Measurements from ENCODE around the gene UFD1. TPM values are rescaled to one million over a fixed set of nuclear protein-coding genes. Genes with fewer than 3 reads are reported as not detected.

The UFD1 gene
- total and polyA plus RNA-seq, 9 of the 15 experiments (the other 6 are each of a cell fraction or from before 2014, with no cell fraction given) = 238 to 645 (median 363) TPM

DNA sequence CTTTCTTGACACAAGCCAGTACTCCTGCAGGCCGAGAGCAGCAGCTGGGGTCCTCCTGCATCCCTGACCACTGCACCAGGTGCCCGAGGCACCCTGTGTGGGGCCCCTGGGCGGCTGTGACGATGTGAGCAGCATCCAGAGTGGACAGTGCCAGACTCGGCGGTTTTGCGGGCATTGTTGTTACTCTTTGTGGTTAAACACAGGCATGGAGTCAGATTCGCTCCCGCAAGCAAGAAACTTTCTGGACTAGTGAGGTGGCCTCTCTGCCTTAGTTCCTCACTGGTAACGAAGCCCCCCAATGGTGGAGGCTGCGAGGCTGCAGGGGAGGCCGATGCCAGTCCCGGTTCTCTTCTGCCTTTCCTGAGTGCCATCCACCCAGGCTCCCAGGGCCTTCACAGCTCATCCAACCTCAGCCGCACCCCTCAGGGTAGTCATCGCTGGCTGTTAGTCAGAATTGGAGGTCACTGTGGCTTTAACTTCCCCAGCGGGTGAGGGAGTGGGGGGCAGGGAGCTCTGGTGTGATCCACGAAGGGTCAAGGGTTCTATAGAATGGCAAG is 48.9 kb upstream of the UFD1 start (continued):
- TF ChIP-seq KLF16 (IDR thresholded peaks at IDR 0.05) (no peak), ZNF12 (CRISPR knock-in tag; IDR thresholded peaks at IDR 0.05) (peak; percentile 81; the same call in 1 of the 2 replicates), POLR2G (IDR thresholded peaks at IDR 0.05; ENCODE audit: low read depth, low read length) (peak; percentile 42; the same call in 1 of the 2 replicates), FOXK1 (CRISPR knock-in tag; IDR thresholded peaks at IDR 0.05; ENCODE audit: borderline replicate concordance) (no peak), ESRRA (IDR thresholded peaks at IDR 0.05; ENCODE audit: borderline replicate concordance, low read depth) (0 out of 2 replicates have a peak, but pooled peaks have one; percentile 14), CREB1 (IDR thresholded peaks at IDR 0.05) (no peak), CREB1 (CRISPR knock-in tag; IDR thresholded peaks at IDR 0.05) (0 out of 2 replicates have a peak, but pooled peaks have one; percentile 37), ZNF274 (IDR thresholded peaks at IDR 0.05; ENCODE audit: borderline replicate concordance, low read depth, low read length) (no peak), ZBTB7A (IDR thresholded peaks at IDR 0.05; ENCODE audit: borderline replicate concordance, control insufficient read depth, low read depth, low read length) (peak; percentile 48; the same call in 1 of the 2 replicates), C11orf30 (IDR thresholded peaks at IDR 0.05; ENCODE audit: low read depth) (no peak), GTF2E2 (tag; IDR thresholded peaks at IDR 0.05) (0 out of 2 replicates have a peak, but pooled peaks have one; percentile 25), RBBP5 (IDR thresholded peaks at IDR 0.05; ENCODE audit: borderline replicate concordance, insufficient read depth, low read length, poor library complexity, severe bottlenecking) (peak; percentile 46), ZNF282 (CRISPR knock-in tag; IDR thresholded peaks at IDR 0.05) (0 out of 2 replicates have a peak, but pooled peaks have one; percentile 68), IRF2 (CRISPR knock-in tag; IDR thresholded peaks at IDR 0.05) (0 out of 2 replicates have a peak, but pooled peaks have one; percentile 53)
- TF ChIP-seq, protein P1, sequence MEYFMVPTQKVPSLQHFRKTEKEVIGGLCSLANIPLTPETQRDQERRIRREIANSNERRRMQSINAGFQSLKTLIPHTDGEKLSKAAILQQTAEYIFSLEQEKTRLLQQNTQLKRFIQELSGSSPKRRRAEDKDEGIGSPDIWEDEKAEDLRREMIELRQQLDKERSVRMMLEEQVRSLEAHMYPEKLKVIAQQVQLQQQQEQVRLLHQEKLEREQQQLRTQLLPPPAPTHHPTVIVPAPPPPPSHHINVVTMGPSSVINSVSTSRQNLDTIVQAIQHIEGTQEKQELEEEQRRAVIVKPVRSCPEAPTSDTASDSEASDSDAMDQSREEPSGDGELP (CRISPR knock-in tag; IDR thresholded peaks at IDR 0.05; ENCODE audit: borderline replicate concordance) = peak; percentile 22; the same call in 1 of the 2 replicates
- TF ChIP-seq, protein P2, sequence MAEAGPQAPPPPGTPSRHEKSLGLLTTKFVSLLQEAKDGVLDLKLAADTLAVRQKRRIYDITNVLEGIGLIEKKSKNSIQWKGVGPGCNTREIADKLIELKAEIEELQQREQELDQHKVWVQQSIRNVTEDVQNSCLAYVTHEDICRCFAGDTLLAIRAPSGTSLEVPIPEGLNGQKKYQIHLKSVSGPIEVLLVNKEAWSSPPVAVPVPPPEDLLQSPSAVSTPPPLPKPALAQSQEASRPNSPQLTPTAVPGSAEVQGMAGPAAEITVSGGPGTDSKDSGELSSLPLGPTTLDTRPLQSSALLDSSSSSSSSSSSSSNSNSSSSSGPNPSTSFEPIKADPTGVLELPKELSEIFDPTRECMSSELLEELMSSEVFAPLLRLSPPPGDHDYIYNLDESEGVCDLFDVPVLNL (CRISPR knock-in tag; IDR thresholded peaks at IDR 0.05; ENCODE audit: low read depth) = 0 out of 2 replicates have a peak, but pooled peaks have one; percentile 37
- TF ChIP-seq, protein P3, sequence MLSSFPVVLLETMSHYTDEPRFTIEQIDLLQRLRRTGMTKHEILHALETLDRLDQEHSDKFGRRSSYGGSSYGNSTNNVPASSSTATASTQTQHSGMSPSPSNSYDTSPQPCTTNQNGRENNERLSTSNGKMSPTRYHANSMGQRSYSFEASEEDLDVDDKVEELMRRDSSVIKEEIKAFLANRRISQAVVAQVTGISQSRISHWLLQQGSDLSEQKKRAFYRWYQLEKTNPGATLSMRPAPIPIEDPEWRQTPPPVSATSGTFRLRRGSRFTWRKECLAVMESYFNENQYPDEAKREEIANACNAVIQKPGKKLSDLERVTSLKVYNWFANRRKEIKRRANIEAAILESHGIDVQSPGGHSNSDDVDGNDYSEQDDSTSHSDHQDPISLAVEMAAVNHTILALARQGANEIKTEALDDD (IDR thresholded peaks at IDR 0.05) = peak; percentile 13; the same call in 1 of the 2 replicates
- TF ChIP-seq, protein P4, sequence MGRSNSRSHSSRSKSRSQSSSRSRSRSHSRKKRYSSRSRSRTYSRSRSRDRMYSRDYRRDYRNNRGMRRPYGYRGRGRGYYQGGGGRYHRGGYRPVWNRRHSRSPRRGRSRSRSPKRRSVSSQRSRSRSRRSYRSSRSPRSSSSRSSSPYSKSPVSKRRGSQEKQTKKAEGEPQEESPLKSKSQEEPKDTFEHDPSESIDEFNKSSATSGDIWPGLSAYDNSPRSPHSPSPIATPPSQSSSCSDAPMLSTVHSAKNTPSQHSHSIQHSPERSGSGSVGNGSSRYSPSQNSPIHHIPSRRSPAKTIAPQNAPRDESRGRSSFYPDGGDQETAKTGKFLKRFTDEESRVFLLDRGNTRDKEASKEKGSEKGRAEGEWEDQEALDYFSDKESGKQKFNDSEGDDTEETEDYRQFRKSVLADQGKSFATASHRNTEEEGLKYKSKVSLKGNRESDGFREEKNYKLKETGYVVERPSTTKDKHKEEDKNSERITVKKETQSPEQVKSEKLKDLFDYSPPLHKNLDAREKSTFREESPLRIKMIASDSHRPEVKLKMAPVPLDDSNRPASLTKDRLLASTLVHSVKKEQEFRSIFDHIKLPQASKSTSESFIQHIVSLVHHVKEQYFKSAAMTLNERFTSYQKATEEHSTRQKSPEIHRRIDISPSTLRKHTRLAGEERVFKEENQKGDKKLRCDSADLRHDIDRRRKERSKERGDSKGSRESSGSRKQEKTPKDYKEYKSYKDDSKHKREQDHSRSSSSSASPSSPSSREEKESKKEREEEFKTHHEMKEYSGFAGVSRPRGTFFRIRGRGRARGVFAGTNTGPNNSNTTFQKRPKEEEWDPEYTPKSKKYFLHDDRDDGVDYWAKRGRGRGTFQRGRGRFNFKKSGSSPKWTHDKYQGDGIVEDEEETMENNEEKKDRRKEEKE (IDR thresholded peaks at IDR 0.05; ENCODE audit: borderline replicate concordance in 1 of 2, control insufficient read depth in 1 of 2, low read depth in 2 of 2, low read length in 1 of 2) = no peak
- TF ChIP-seq, protein P5, sequence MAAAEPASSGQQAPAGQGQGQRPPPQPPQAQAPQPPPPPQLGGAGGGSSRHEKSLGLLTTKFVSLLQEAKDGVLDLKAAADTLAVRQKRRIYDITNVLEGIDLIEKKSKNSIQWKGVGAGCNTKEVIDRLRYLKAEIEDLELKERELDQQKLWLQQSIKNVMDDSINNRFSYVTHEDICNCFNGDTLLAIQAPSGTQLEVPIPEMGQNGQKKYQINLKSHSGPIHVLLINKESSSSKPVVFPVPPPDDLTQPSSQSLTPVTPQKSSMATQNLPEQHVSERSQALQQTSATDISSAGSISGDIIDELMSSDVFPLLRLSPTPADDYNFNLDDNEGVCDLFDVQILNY (CRISPR knock-in tag; IDR thresholded peaks at IDR 0.05) = peak; percentile 69; the same call in 1 of the 2 replicates
